SK-N-SH (cell line): ENCODE data around the gene ACOT12. TPM values are rescaled to one million over a fixed set of nuclear protein-coding genes. Genes with fewer than 3 reads are reported as not detected.
A peak's percentile ranks its signal among the peaks of the same experiment; 100 is the strongest.

ENCODE experiments used
- CTCF ChIA-PET: fragments of 300-600, 350-600 bp; formaldehyde crosslinking; extraction: SDS; loops from one replicate; lab custom pipeline; 2021; lab: Yijun Ruan, JAX
- POLR2A ChIA-PET: fragments of 350-600 bp; sonication (Branson Sonifier 250); formaldehyde crosslinking; extraction: SDS; loops from one replicate; lab custom pipeline; 2020; ENCODE audit warnings: antibody characterized with exemption, inconsistent platforms; lab: Yijun Ruan, JAX
- DNase-seq: peaks from one replicate; pipeline ENCODE4 v3.0.0; 2012
- H2AFZ ChIP-seq: fragments of 200-600 bp; sonication (generic); 2 replicates; pipeline ENCODE4 v1.8.1; 2016; ENCODE audit warnings: antibody characterized with exemption, mild to moderate bottlenecking, low read depth
- H3F3A ChIP-seq: fragments of 200-600 bp; sonication (generic); replicated peaks from 2 replicates; pipeline ENCODE3; 2016; ENCODE audit warnings: antibody characterized with exemption, mild to moderate bottlenecking; ENCODE audit not compliant: insufficient read depth
- H3K27ac ChIP-seq, 2 experiments: fragments of 200-500 bp in 1 of 2; fragments of 200-600 bp in 1 of 2; sonication (Bioruptor generic) in 1 of 2; sonication (generic), shearing (Covaris generic) in 1 of 2; 2 replicates each; pipeline versions ENCODE4 v1.5.1 to v1.6.1; 2014 to 2016; ENCODE audit warnings: low read depth in 2 of 2, inconsistent platforms in 1 of 2, low read length in 1 of 2, mild to moderate bottlenecking in 1 of 2, mixed read lengths in 1 of 2
- H3K27me3 ChIP-seq: fragments of 200-600 bp; sonication (generic), shearing (Covaris generic); 2 replicates; pipeline ENCODE4 v1.6.1; 2016; ENCODE audit warnings: mixed run types; ENCODE audit not compliant: insufficient read depth
- H3K36me3 ChIP-seq, 2 experiments: fragments of 200-500 bp in 1 of 2; fragments of 200-600 bp in 1 of 2; sonication (Bioruptor generic) in 1 of 2; sonication (generic) in 1 of 2; replicated peaks in 1 of 2; 2 replicates each; pipeline versions ENCODE3 to v1.5.1; 2014 to 2016; ENCODE audit warnings: low read length in 1 of 2, mild to moderate bottlenecking in 1 of 2; ENCODE audit not compliant: insufficient read depth in 2 of 2, control insufficient read depth in 1 of 2
- H3K4me1 ChIP-seq, 2 experiments: fragments of 200-500 bp in 1 of 2; fragments of 200-600 bp in 1 of 2; sonication (Bioruptor generic) in 1 of 2; sonication (generic), shearing (Covaris generic) in 1 of 2; 2 replicates each; pipeline versions ENCODE4 v1.5.1 to v1.6.1; 2014 to 2016; ENCODE audit warnings: low read depth in 1 of 2, low read length in 1 of 2, mixed run types in 1 of 2; ENCODE audit not compliant: insufficient read depth in 2 of 2, control insufficient read depth in 1 of 2
- H3K4me2 ChIP-seq: fragments of 200-600 bp; sonication (generic), shearing (Covaris generic); 2 replicates; pipeline ENCODE4 v1.6.1; 2017; ENCODE audit warnings: mixed run types
- H3K4me3 ChIP-seq, 2 experiments: fragments of 200-500 bp in 1 of 2; fragments of 200-600 bp in 1 of 2; sonication (Bioruptor generic) in 1 of 2; sonication (generic), shearing (Covaris generic) in 1 of 2; 2 replicates each; pipeline versions ENCODE4 v1.5.1 to v1.8.1; 2014 to 2016; ENCODE audit warnings: low read depth in 2 of 2, inconsistent platforms in 1 of 2, low read length in 1 of 2, mild to moderate bottlenecking in 1 of 2, mixed read lengths in 1 of 2, moderate library complexity in 1 of 2
- H3K79me2 ChIP-seq: fragments of 200-600 bp; sonication (generic); 2 replicates; pipeline ENCODE4 v1.8.1; 2017; ENCODE audit warnings: mild to moderate bottlenecking; ENCODE audit not compliant: insufficient read depth
- H3K9ac ChIP-seq: fragments of 200-600 bp; sonication (generic); 2 replicates; pipeline ENCODE4 v1.6.1; 2017; ENCODE audit warnings: mixed run types
- H3K9me2 ChIP-seq: fragments of 200-600 bp; sonication (generic); 2 replicates; pipeline ENCODE4 v1.6.1; 2017; ENCODE audit warnings: mixed run types
- H3K9me3 ChIP-seq: fragments of 200-600 bp; sonication (generic); 2 replicates; pipeline ENCODE4 v1.6.1; 2017; ENCODE audit warnings: mixed run types, mild to moderate bottlenecking, moderate library complexity
- H4K20me1 ChIP-seq: fragments of 200-600 bp; sonication (generic); 2 replicates; pipeline ENCODE4 v1.6.1; 2017; ENCODE audit warnings: mild to moderate bottlenecking, mixed run types; ENCODE audit not compliant: insufficient read depth
- ELF1 ChIP-seq: IDR thresholded peaks from 2 replicates; pipeline ENCODE4 v1.4.0; 2012
- FOSL2 ChIP-seq: IDR thresholded peaks from 2 replicates; pipeline ENCODE4 v1.4.0; 2012; ENCODE audit warnings: low read depth, mild to moderate bottlenecking, moderate library complexity, borderline replicate concordance
- FOXJ3 ChIP-seq: sonication (generic); formaldehyde crosslinking; IDR thresholded peaks from 2 replicates; pipeline ENCODE4 v1.5.1; 2020; ENCODE audit warnings: mild to moderate bottlenecking, missing genetic modification reagents
- FOXM1 ChIP-seq: IDR thresholded peaks from 2 replicates; pipeline ENCODE4 v1.4.0; 2012; ENCODE audit warnings: low read depth, mild to moderate bottlenecking
- GABPA ChIP-seq: IDR thresholded peaks from 2 replicates; pipeline ENCODE4 v1.4.0; 2012; ENCODE audit warnings: low read depth, mild to moderate bottlenecking
- JUND ChIP-seq: IDR thresholded peaks from 2 replicates; pipeline ENCODE4 v1.4.0; 2012
- MXI1 ChIP-seq: IDR thresholded peaks from 2 replicates; pipeline ENCODE4 v1.6.1; 2012; ENCODE audit warnings: mild to moderate bottlenecking, low read depth, low read length, improper control_type of control experiment
- RCOR1 ChIP-seq: fragments of 150-350 bp; IDR thresholded peaks from 2 replicates; pipeline ENCODE4 v1.6.1; 2017; ENCODE audit warnings: antibody characterized with exemption, low read length
- TCF12 ChIP-seq: IDR thresholded peaks from 2 replicates; pipeline ENCODE4 v1.4.0; 2012
- TEAD4 ChIP-seq: IDR thresholded peaks from 2 replicates; pipeline ENCODE4 v1.4.0; 2012; ENCODE audit warnings: mild to moderate bottlenecking, borderline replicate concordance; ENCODE audit not compliant: insufficient read depth
- YY1 ChIP-seq: IDR thresholded peaks from 2 replicates; pipeline ENCODE4 v1.4.0; 2012; ENCODE audit warnings: low read depth, mild to moderate bottlenecking
- WGBS: methylation state at CpG from one replicate; pipeline ENCODE4 v1.1.6; 2017; ENCODE audit warnings: low lambda C conversion rate; 5-methylcytosine and 5-hydroxymethylcytosine counted together
- polyA plus RNA-seq, 3 experiments: library from polyadenylated mRNA; depleted of rRNA; stranded (reverse); fragments of >200 nt; gene quantifications; 2 replicates each; pipeline ENCODE4 v1.2.3, GENCODE V29; 2012
- TF ChIP-seq, protein P1 (sequence below): fragments of 200-600 bp; sonication (generic); IDR thresholded peaks from 2 replicates; pipeline ENCODE4 v1.6.1; 2017; ENCODE audit warnings: antibody characterized with exemption, mild to moderate bottlenecking, moderate library complexity
- TF ChIP-seq, protein P2 (sequence below): fragments of 150-350 bp; IDR thresholded peaks from 2 replicates; pipeline ENCODE4 v1.6.1; 2016; ENCODE audit warnings: mild to moderate bottlenecking, low read depth, low read length
- TF ChIP-seq, protein P3 (sequence below): IDR thresholded peaks from 2 replicates; pipeline ENCODE4; 2012
- TF ChIP-seq, protein P4 (sequence below): IDR thresholded peaks from 2 replicates; pipeline ENCODE4 v1.4.0; 2012; ENCODE audit warnings: low read depth, borderline replicate concordance

Gene ACOT12
- polyA plus RNA-seq, 1 of the 3 experiments (the other 2 are of a cell fraction): 0.07 TPM

DNA sequence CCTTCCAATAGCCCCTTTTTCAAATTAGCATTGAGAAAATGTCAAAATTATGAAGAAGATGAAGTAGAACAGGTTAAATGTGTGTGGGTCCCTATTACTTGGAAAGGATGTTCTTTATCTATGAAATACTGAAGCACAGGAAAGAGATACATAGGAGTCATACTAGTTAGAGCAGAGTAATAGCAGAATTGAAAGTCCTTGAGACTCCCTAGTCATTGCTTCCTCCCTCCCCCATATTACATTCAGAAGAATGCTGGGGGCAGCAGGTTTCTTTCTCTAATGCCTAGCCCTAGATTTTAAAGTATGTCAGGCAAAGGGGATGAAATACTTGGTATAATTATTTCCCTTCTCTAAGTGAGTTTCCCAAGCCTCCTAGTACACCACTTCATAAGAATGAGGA, 88.1 kb downstream of the ACOT12 start (continued):
- TF ChIP-seq, protein P1, sequence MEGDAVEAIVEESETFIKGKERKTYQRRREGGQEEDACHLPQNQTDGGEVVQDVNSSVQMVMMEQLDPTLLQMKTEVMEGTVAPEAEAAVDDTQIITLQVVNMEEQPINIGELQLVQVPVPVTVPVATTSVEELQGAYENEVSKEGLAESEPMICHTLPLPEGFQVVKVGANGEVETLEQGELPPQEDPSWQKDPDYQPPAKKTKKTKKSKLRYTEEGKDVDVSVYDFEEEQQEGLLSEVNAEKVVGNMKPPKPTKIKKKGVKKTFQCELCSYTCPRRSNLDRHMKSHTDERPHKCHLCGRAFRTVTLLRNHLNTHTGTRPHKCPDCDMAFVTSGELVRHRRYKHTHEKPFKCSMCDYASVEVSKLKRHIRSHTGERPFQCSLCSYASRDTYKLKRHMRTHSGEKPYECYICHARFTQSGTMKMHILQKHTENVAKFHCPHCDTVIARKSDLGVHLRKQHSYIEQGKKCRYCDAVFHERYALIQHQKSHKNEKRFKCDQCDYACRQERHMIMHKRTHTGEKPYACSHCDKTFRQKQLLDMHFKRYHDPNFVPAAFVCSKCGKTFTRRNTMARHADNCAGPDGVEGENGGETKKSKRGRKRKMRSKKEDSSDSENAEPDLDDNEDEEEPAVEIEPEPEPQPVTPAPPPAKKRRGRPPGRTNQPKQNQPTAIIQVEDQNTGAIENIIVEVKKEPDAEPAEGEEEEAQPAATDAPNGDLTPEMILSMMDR: no peak

DNA sequence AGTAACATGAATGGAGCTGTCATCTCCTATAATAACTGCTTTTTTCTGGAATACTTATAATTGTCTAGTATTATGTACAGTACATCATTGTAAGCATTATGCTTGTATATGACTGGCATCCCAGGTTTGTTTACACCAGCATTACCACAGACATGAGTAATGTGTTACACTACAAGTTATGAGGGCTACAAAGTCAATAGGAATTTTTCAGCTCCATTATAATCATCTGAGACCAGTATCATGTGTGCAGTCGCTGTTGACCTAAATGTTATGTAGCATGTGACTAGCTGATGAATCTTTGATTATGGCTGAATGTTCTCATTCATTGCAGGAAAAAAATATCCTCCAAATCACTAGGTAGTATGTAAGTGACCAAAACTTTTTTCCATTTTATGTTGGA, 90.4 kb downstream of the ACOT12 start:
- H3F3A ChIP-seq: peaks cover 6% of the 10 kb centered on the region
- TF ChIP-seq FOXM1: no peak
- TF ChIP-seq GABPA: no peak
- TF ChIP-seq, protein P1: no peak
- no peak for TF ChIP-seq RCOR1
- TF ChIP-seq, protein P2, sequence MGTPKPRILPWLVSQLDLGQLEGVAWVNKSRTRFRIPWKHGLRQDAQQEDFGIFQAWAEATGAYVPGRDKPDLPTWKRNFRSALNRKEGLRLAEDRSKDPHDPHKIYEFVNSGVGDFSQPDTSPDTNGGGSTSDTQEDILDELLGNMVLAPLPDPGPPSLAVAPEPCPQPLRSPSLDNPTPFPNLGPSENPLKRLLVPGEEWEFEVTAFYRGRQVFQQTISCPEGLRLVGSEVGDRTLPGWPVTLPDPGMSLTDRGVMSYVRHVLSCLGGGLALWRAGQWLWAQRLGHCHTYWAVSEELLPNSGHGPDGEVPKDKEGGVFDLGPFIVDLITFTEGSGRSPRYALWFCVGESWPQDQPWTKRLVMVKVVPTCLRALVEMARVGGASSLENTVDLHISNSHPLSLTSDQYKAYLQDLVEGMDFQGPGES: no peak
- TF ChIP-seq, protein P3, sequence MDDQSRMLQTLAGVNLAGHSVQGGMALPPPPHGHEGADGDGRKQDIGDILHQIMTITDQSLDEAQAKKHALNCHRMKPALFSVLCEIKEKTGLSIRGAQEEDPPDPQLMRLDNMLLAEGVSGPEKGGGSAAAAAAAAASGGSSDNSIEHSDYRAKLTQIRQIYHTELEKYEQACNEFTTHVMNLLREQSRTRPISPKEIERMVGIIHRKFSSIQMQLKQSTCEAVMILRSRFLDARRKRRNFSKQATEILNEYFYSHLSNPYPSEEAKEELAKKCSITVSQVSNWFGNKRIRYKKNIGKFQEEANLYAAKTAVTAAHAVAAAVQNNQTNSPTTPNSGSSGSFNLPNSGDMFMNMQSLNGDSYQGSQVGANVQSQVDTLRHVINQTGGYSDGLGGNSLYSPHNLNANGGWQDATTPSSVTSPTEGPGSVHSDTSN: no peak
- no peak for TF ChIP-seq MXI1
- TF ChIP-seq, protein P4, sequence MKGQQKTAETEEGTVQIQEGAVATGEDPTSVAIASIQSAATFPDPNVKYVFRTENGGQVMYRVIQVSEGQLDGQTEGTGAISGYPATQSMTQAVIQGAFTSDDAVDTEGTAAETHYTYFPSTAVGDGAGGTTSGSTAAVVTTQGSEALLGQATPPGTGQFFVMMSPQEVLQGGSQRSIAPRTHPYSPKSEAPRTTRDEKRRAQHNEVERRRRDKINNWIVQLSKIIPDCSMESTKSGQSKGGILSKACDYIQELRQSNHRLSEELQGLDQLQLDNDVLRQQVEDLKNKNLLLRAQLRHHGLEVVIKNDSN: no peak
- no peak for TF ChIP-seq TEAD4
- no peak for TF ChIP-seq ELF1
- no peak for TF ChIP-seq FOXJ3
- no peak for TF ChIP-seq FOSL2
- no peak for TF ChIP-seq YY1
- TF ChIP-seq TCF12: no peak
- no peak for TF ChIP-seq JUND
- DNase-seq: no peak
- no peaks in the 10 kb centered on the region for H3K9me2 ChIP-seq
- H3K27me3 ChIP-seq: no peaks in the 10 kb centered on the region
- POLR2A ChIA-PET: no interaction called here
- no peak overlapping the region for H3K9ac ChIP-seq
- H3K4me1 ChIP-seq: peaks cover 10 to 14% of the 10 kb centered on the region in 2 experiments; a peak in 3 of 4 replicates
- H3K4me2 ChIP-seq: peak overlapping the region; percentile 83; the same call in 1 of the 2 replicates
- no peaks in the 10 kb centered on the region for H4K20me1 ChIP-seq
- H3K4me3 ChIP-seq: no peak overlapping the region
- H3K36me3 ChIP-seq: peaks cover 4 to 16% of the 10 kb centered on the region in 2 experiments
- 87% methylated on average over 1 of the region's 1 CpG for WGBS
- no peak overlapping the region for H3K27ac ChIP-seq
- no peaks in the 10 kb centered on the region for H3K9me3 ChIP-seq
- CTCF ChIA-PET: no interaction called here
- no peak overlapping the region for H2AFZ ChIP-seq
- peaks cover 74% of the 10 kb centered on the region for H3K79me2 ChIP-seq
